Measurements from ENCODE around the gene IDE.
"Not testable (repeated sequence)": the region's sequence is repeated elsewhere in the genome, so short reads cannot be mapped to it uniquely, and the experiment has no call there.

IDE gene

DNA sequence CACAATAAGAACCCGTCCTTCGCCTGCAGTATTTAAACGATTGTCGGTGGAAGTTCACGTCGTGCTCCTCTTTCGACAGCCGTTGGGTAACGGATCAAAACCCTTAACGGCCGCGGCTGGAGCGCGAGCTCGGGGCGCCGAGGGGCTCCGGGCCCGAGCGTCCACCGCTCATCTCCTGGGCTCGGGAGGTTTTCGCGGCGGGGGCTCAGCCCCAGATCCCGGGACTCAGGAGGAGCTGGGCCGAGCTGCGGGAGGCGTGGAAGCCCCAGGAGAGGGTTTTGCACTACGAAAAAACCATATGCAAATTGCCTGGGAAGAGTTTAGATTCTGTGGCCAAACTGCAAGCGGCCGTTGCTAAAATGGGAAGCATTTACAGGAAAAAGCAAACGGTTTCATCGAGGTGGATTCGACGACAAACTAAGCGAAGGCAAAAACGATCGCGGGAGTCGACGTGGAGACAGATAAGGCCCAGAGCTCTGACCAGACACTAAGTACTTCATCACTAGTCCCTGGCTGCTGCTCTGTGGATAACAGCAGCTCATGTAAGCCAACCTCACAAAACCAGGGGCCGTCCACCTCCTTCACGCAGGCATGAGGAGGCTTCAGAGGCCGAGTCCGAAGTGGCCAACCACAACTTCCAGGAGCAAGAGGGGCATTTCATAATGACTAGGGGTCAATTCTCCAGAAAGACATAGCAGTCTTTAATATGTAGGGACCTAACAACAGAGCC, 153.2 kb downstream of the IDE start:
- peak; percentile 31 for DNase-seq (ENCODE audit: low read depth, low spot score)

- peak; percentile 93 for DNase-seq (ENCODE audit: low read depth, low spot score)
Observed at GRCh38 chr10:92419740-92420545, 153.9 kb downstream of the IDE start.

GRCh38 chr10:92418891-92419290, 155.0 kb downstream of the IDE start:
- no peak for DNase-seq (ENCODE audit: low read depth, low spot score)

DNA sequence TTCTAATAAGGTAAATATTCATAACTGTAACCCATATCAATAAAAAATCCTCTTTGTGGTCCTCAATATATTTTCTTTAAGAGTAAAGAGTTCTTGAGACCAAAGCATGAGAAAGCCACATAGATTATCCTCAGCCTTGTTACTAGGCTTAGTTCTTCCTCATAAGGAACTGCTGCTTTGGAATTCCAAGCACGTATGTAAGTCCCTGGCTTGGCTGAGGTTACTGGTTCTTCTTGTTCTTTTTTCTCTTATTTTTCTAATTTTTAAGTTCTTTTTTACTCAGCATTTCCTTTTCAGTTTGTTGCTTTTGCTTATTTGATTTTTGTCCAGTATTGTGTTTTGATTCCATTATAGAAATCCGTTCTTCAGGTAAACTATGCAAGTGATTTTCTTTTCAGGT, 155.7 kb downstream of the IDE start:
- no peak for DNase-seq (ENCODE audit: low read depth, low spot score)

GRCh38 chr10:92413519-92413918, 160.4 kb downstream of the IDE start:
- no peak for DNase-seq (ENCODE audit: low read depth, low spot score)

DNA sequence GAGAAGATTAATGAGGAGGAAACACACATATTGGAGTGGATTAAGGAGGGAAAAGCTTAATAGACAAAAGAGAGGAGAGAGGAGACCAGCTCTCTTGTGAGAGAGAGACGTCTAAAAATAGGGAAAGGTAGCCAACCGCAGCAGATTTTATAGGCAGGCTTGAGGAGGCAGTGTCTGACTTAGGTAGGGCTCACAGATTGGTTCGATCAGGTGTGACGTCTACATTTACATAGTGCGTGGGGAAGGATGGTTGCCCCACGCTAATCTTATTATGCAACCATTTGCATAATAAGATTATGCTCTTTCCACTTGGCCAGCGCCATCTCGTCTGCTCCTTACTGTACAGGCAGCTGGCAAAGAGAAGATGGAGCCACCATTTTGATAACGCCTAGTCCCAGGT, 160.9 kb downstream of the IDE start:
- DNase-seq (ENCODE audit: low read depth, low spot score) = no peak

DNA sequence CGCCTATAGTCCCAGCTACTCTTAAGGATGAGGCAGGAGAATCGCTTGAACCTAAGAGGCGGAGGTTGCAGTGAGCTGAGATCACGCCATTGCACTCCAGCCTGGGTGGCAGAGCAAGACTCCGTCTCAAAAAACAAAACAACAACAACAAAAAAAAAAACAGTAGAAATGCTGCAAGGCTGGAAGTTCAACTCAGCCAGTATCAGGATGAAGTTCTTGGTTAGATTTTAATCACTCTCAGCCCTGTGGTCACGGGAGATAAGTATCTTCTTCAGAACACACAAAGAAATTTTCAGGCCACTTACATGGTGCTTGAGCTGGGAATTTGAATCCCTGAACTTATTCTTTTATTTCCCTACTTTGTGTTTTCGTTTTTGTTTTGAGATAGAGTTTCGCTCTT, 162.5 kb downstream of the IDE start:
- DNase-seq (ENCODE audit: low read depth, low spot score) = no peak

- no peak for DNase-seq (ENCODE audit: low read depth, low spot score)
Observed at GRCh38 chr10:92410501-92410900, 163.4 kb downstream of the IDE start.

- peak; percentile 87 for DNase-seq (ENCODE audit: low read depth, low spot score)
Observed at GRCh38 chr10:92408017-92408361, 165.9 kb downstream of the IDE start.

DNA sequence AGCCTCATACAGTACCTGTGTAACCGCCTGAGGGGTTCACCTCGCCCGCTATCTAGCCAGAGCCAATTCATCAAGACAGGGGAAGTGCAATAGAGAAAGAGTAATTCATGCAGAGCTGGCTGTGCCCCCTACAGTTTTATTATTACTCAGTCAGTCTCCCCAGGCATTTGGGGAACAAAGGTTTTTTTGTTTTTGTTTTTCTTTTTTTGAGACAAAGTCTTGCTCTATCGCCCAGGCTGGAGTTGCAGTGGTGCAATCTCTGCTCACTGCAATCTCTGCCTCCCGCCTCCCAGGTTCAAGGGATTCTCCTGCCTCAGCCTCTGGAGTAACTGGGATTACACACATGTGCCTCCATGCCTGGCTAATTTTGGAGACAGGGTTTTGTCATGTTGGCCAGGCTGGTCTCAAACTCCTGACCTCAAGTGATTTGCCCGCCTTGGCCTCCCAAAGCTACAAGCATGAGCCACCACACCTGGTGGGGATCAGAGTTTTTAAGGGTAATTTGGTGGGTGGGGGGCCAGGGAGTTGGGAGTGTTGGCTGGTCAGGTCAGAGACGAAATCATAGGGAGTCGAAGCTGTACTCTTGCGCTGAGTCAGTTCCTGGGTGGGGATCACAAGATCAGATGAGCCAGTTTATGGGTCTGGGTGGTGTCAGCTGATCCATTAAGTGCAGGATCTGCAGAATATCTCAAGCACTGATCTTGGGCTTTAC, 166.4 kb downstream of the IDE start:
- DNase-seq (ENCODE audit: low read depth, low spot score) = peak; percentile 74

- no peak for DNase-seq (ENCODE audit: low read depth, low spot score)
Observed at GRCh38 chr10:92405419-92405924, 168.4 kb downstream of the IDE start.

GRCh38 chr10:92404612-92405418, 169.1 kb downstream of the IDE start:
- DNase-seq (ENCODE audit: low read depth, low spot score) = no peak

DNA sequence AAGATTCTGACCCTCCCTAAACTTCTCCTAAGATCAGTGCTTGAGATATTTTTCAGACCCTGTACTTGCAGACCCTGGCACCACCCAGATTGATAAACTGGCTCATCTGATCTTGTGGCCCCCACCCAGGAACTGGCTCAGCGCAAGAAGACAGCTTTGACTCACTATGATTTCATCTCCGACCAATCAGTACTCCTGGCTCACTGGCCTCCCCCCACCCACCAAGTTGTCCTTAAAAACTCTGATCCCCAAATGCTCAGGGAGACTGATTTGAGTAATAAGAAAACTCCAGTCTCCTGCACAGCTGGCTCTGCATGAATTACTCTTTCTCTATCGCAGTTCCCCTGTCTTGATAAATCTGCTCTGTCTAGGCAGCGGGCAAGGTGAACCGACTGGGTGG, 171.7 kb downstream of the IDE start:
- DNase-seq (ENCODE audit: low read depth, low spot score) = not testable (repeated sequence)

All from ELF-1 (cell line).